ENCODE measurements around the gene AFAP1.

DNA sequence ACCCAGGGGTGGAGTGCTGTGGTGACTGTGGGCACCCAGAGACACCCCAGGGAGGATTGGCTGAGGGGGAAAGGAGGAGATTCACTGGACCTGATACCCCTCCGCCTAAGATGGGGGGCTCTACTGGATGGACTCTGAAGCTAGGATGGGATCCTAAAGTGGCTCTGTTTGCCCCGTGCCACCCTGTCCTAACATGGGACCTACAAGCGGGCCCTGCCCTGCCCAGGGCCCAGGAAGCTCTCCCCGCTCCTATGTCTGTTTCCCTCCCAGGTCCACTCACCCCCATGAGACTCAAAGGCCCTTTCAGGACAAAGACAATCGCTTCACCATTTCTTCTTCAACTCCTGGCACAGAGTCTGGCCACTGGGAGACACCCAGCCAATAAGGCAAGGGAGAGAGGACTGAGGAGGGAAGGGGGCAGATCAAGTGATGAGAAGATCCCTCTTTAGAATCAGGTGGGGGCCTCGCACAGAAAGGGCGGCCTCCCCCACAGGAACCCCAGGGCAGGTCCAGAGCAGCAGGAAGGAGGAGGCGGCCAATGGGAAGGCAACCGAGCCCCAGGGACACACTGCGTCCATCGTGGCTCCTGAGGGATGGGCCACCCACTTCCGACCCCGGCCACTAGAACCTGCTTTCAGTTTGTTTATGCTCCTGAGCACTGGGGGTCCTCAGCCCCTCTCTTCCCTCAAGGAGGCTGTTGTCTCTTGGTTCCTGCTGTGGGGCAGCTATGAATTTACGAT is 155.4 kb downstream of the AFAP1 start:
- no peak for TF ChIP-seq EP300 (IDR thresholded peaks at IDR 0.05; ENCODE audit: borderline replicate concordance)
- TF ChIP-seq, protein P1, sequence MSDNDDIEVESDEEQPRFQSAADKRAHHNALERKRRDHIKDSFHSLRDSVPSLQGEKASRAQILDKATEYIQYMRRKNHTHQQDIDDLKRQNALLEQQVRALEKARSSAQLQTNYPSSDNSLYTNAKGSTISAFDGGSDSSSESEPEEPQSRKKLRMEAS (IDR thresholded peaks at IDR 0.05) = no peak
- no peak for TF ChIP-seq RAD21 (IDR thresholded peaks at IDR 0.05; ENCODE audit: low read depth)
- no peak for TF ChIP-seq TAF1 (IDR thresholded peaks at IDR 0.05; ENCODE audit: low read depth)
- no peak for TF ChIP-seq YY1 (IDR thresholded peaks at IDR 0.05; ENCODE audit: low read depth)
- no peak for TF ChIP-seq CREB1 (IDR thresholded peaks at IDR 0.05; ENCODE audit: low read depth)
- TF ChIP-seq, protein P2, sequence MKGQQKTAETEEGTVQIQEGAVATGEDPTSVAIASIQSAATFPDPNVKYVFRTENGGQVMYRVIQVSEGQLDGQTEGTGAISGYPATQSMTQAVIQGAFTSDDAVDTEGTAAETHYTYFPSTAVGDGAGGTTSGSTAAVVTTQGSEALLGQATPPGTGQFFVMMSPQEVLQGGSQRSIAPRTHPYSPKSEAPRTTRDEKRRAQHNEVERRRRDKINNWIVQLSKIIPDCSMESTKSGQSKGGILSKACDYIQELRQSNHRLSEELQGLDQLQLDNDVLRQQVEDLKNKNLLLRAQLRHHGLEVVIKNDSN (IDR thresholded peaks at IDR 0.05) = no peak
- no peak for TF ChIP-seq TCF12 (IDR thresholded peaks at IDR 0.05; ENCODE audit: low read depth)
- TF ChIP-seq CEBPB (IDR thresholded peaks at IDR 0.05) = no peak
